ENCODE measurements around the gene C4orf46.
"Not testable (repeated sequence)": the region's sequence is repeated elsewhere in the genome, so short reads cannot be mapped to it uniquely, and the experiment has no call there.

C4orf46 gene

DNA sequence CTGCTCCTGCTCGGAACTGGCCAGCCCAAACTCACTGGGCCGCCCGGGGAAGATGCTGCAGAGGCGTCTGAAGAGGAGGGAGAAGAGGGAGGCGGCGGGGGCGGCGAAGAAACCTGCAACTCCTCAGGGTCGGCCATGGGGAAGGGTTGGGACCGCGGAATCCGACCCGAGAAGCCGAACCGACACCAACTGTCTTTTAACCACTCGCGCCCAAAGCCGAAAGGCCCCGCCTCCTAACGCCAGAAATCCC lies at the start of gene C4orf46:
Gene C4orf46 (minus strand): TSS at position 223 of the 250 bp plus-strand sequence. CDS start 86 bp downstream, at position 137.
- no peak for DNase-seq (ENCODE audit: low read depth)

DNA sequence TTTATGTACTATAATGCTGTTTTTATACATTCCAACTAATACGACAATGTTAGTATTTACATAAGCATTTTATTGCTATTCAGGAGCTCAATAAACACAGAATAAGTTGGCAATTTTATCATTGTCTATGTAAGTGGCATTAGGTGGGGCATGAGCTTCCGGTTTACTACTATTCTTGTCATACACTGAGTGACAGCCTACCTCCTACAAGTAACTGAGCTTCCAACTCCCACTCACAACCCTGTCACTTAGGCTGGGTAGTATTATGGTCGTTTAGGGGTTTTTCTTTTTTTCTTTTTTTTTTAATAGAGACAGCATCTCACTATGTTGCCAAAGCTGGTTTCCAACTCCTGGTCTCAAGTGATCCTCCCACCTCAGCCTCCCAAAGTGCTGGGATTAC lies 44.1 kb upstream of the C4orf46 start:
- no peak for DNase-seq (ENCODE audit: low read depth)

DNA sequence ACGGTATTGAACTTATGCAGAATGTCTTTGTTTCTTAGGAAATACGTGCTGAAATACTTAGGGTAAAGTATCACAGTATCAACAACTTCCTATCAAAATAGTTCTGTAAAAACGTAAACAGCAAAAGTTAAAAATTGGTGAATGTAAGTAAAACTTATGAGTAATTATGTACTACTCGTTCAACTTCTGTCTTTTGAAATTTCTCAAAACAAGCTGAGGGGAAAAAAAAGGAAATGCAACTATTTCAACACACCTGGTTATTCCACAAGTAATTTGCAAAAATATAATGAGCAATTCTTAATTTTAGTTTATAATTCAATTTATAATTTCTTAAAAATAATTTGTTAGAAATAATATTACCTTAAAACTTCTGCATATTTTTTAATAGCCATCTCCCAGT lies 43.2 kb upstream of the C4orf46 start:
- no peak for DNase-seq (ENCODE audit: low read depth)

DNA sequence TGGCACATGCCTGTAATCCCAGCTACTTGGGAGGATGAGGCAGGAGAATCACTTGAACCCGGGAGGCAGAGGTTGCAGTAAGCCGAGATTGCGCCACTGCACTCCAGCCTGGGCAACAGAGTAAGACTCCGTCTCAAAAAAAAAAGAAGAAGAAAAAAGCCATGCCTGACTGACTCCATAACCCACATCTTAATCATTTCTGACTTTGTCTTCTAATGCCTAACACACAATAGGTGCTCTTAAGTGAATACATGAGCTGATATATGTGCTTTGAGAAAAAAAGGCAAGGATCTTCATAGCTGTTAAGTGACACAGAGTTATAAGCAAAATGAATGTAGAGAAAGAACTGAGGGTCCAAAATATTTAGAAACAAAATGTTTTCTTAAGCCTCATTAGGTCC lies 40.9 kb upstream of the C4orf46 start:
- DNase-seq (ENCODE audit: low read depth): not testable (repeated sequence)

DNA sequence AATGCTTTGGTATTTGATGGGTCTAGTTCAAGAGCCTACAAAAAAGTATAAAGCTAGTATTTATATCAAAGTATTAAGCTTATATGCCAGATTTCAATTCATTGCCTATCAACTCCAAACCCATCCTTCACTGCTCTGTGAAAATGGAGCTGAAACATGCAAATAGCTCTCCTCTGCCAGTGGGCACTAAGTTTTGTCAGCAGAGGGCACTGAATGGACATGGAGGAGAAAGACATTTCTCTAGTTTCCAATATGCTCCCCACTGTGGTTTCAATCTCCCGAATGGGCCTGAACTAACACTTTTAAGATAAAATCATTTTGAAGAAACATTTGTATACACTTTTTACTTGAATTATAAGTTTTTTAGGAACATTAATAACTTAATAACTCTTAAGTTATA lies 39.1 kb upstream of the C4orf46 start:
- DNase-seq (ENCODE audit: low read depth): no peak

DNA sequence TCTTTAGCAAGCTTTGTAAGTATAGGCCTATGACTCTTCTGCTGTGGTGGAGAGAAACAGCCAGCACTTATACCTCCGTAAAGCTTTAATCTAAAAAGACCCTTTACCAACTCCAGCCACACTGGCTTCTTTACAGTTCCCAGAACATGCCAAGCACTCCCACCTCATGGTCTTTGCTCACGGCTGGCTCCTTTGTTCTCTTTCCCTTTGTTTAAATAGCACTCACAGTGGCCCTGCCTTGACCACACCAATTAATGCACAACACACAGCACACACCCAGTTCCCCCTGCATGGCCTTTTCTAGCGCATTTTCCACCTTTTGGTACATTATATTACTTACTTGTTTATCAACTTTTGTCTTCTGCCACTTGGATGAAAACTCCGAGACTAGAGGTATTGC lies 32.6 kb upstream of the C4orf46 start:
- no peak for DNase-seq (ENCODE audit: low read depth)

DNA sequence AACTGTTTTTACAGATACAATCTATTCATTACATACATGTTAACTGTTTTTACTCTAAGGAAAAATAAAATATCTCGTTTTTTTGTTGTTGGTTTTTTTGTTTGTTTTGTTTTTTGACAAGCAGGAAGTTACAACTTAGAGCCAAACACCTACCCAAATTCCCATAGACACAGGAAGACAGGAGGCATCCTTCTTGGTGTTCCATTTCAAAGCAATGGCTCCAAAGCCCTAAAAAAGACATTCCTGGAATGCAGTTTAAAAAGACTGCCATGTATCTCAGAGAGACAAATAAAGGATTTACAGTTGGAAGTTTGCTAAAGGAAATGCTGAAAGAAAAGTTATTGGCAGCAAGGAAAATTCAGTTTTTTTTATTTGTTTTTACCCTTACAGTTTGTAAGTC lies 17.1 kb upstream of the C4orf46 start:
- no peak for DNase-seq (ENCODE audit: low read depth)

DNA sequence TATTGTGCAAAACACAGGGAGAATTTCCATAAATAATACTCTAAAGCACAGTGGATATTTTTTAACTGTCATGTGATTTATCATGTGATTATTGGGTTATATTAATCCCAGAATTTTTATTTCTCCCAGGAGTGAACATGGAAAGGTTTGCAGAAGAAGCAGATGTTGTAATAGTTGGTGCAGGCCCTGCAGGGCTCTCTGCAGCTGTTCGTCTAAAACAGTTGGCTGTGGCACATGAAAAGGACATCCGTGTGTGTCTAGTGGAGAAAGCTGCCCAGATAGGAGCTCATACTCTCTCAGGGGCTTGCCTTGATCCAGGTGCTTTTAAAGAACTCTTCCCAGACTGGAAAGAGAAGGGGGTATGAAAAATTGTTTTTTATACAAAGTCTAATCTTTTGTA lies 10.4 kb upstream of the C4orf46 start:
- no peak for DNase-seq (ENCODE audit: low read depth)

DNA sequence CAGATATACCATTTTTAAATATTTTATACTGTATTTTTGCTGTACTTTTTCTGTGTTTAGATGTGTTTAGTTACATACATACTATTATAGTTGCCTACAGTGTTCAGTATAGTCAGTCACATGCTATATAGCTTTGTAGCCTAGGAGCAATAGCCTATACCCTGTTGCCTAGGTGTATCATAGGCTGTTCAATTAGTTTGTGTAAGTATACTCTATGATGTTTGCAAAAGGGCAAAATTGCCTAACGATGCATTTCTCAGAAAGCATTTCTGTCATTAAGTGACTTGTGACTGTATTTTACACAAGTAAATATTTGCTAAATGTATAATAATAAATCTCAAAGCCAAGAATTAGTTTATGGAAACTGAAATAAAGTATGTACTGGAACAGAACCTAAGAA lies 9.9 kb upstream of the C4orf46 start:
- no peak for DNase-seq (ENCODE audit: low read depth)

DNA sequence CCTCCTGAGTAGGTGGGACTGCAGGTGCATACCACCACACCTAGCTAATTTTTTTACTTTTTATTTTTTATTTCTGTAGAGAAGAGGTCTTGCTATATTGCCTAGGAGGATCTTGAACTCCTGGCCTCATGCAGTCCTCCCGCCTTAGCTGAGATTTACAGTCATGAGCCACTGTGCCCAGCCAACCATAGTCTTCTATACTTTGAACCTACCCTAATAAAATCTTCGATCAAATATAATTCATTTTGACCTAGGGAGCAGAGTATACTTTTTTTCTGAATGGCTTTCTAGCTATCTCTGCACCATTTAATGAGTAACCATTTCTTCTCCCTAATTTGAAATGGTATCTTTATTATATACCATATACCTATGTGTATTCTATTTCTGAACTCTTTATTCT lies 7.1 kb upstream of the C4orf46 start:
- no peak for DNase-seq (ENCODE audit: low read depth)

DNA sequence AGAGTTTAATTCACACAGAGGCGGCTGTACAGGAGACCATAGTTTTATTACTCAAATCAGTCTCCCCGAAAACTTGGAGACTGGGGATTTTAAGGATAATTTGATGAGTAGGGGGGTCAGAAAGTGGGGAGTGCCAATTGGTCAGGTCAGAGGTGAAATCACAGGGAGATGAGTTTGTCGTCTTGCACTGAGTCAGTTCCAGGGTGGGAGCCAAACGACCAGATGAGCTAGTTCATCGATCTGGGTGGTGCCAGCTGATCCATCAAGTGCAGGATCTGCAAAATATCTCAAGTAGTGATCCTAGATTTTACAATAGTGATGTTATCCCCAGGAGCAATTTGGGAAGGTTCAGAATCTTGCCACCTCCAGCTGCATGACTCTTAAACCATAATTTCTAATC lies 4.4 kb upstream of the C4orf46 start:
- no peak for DNase-seq (ENCODE audit: low read depth)

DNA sequence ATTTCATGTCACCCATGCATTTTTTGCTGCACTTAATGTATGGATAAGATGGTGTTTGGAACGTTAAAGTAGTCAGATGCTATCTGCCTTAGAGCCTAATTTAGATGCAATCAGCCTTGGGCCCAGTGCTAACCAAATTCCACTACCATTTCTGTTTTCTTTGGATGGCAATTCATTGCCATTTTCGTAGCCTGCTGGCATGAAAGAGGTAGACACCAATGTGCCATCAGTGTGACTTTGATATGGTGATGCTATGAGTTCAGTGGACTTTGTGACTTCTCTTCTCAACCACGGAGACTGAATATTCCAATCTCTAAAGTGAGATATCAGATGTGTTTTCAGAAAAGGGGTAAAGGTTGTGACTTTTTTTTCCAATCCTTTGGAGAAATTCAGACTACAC lies 1.9 kb upstream of the C4orf46 start:
- DNase-seq (ENCODE audit: low read depth): no peak

DNA sequence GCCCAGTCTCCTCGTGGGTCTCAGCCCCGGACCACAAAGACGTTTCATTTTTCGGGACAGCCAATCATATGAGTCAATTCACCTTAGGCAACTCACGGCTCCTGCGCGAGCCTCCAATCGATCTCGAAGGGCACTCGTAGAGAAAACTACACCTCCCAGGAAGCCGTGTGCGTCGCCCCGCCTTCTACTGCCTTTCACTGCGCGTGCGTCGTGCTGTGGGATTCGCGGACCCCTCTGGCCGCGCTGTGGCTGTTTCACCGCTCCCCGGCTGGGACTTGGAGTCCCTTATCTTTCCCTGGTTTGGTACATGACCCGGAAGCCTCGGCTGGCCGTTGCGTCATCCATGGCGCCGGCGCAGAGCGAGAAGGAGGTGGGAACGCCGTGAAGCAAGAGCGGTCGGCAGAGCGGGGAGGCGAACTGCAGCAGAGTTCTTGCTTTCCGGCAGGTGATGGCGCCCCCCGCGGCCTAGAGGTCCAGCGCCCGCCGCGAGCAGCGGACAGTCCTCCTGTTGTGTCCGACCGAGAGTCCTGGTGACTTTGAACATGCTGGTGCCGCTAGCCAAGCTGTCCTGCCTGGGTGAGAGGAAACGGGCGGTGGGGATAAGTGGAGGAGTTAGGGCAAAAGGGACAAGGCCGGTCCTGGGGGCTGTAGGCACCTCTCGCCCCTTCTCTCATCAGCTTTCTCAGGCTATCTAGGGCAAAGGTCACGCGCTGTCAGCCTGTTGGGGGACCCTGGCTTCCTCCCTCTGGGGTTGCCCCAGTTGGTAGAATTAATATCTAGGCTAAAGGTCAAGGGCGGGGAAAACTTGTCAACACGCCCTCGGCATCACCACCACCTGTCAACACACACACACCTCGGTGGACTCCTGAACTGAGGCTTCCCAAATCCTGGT lies 474 bp upstream of the C4orf46 start, which contains the start of gene ETFDH:
Gene ETFDH (plus strand): TSS at position 382 of the 892 bp plus-strand sequence. CDS start 161 bp downstream, at position 543.
- peak; percentile 98 for DNase-seq (ENCODE audit: low read depth)

DNA sequence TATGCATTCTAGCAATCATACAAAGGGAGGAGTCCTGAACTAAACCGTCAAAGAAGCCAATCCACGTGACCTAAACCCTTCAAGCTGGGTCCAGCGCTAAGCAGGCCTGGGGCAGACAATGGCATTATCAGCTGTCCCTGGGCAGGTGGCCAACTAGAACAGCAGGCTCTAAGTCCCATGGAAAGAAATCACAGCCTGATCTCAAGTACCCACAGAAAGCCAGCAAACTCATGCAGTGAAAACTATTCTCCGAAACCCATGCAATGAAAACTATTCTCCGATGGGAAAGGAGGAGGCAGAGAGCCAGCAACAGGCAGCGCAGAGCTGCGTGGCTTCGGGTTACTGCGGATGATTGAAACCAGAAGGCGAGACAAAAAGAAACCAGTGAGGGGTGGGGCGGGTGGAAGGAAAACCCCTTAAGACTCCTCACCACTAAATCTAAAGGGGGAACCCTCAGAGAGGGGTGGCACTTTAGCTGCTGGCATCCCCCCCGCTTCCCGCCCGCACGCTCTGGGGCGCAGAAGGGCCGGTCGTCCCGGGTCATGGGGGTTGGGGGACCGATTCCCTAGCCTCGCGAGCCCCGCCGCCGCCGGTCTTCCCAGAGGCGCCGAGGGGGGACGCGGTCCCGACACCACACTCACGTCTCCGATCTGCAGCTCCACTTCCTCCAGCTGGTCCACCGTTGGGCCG lies 567 bp downstream of the C4orf46 start:
- peak; percentile 41 for DNase-seq (ENCODE audit: low read depth)

DNA sequence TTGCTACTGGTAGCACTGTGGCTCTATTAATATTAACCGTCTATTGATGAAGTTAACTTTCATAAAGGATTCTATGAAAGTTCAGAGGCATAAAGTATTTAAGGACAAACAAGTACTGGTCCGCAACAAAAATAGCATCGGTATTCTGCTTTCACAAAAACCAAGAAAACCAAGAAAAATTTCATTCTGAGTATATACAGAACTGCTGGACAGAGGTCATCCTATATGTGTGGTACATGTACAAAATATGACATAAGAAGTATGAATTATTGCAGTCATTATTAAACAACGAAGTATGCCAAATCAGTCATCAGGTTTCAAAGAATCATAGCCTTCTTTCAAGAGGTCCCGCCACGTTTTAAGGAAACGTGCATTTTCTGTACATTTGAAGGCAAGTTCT lies 2.4 kb downstream of the C4orf46 start:
- no peak for DNase-seq (ENCODE audit: low read depth)

DNA sequence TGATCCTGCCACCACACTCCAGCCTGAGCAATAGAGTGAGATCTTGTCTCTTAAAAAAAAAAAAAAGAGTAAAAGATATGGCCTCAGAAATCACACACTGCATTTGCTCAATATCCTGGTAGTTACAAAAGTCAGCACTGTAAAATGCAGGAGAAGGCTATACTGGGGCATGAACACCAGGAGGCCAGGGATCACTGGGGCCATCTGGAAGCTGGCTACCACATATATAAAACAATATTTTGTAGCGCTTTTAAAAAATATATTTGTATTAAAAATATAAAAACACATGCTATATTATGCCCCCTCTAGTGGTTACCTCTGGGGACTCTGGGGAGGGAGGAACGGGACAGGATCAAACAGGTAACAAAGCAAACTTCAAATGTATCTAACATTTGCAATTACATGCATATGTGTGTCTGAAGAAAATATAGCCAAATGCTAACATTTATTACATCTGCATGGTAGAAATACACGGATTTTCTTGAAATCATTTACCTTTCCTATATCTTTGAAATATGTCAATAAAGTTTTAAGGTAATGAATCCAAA lies 4.0 kb downstream of the C4orf46 start:
- no peak for DNase-seq (ENCODE audit: low read depth)

DNA sequence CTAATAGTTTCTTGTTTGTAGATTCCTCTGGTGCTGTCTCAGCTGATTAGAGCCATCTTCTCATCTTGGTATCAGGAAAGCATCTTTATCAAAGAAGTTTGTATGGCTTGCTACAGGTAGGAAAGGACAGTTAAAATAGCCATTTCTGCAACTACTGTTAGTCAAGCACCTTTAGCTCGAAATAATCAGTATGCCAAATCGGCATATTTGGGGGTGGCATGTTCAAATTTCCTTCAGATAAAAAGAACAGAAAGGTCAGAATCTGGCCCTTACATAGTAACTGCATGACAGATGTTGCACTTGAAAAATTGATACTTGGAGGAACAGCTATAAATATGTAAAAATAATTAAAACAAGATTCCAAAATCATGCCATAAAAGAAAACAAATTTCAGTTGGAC lies 4.8 kb downstream of the C4orf46 start:
- DNase-seq (ENCODE audit: low read depth): no peak

DNA sequence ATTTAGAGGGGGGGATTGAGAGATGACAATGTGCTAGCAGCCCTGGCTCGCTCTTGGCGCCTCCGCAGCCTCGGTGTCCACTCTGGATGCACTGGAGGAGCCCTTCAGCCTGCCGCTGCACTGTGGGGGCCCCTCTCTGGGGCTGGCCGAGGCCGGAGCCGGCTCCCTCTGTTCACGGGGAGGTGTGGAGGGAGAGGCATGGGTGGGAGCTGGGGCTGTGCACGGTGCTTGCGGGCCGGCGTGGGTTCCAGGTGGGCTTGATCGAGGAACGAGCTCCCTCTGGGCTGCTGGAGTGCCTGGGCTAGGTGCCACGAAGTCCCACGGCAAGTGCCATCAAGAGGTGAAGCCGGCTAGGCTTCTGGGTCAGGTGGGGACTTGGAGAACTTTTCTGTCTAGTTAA lies 6.9 kb downstream of the C4orf46 start:
- no peak for DNase-seq (ENCODE audit: low read depth)

DNA sequence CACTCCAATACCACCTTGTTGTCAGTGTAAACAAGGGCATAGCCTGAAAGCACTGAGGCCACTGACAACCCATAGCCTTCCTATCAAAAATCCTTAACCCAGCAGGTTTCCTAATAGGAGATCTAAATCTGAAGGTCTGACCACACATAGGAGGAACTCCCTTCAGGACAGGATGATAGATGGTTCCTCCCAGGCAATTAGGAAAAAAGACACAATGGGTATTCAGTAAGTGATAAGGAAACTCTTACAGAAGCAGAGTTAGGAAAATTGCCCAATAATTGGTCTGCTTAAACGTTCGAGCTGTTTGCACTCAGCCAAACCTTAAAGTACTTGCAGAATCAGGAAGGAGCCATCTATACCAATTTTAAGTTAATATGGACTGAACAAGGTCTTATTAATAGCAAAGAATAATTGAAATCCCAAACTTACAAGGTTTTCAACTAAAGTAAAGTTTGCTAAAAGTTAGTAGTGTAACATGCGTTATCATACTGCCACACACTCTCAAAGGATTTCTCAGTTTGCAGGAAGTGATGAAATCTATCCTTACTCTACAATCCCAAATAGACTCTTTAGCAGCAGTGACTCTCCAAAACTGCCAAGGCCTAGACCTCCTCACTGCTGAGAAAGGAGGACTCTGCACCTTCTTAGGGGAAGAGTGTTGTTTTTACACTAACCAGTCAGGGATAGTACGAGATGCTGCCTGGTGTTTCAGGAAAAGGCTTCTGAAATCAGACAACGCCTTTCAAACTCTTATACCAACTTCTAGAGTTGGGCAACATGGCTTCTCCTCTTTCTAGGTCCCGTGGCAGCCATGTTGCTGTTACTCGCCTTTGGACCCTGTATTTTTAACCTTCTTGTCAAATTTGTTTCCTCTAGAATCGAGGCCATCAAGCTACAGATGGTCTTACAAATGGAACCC lies 7.7 kb downstream of the C4orf46 start:
- DNase-seq (ENCODE audit: low read depth): not testable (repeated sequence)

DNA sequence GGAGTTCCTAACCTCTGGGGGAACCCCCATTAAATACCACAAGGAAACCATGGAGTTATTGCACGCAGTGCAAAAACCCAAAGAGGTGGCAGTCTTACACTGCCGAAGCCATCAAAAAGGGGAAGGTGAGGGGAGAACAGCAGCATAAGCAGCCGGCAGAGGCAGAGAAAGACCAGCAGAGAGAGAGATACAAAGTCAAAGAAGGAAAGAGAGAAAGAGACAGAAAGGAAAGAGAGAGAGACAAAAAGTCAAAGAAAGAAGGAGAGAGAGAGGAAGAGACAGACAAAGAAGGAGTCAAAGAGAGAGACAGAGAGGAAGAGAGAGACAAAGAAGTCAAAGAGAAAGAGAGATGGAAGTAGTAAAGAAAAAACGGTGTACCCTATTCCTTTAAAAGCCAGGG lies 8.4 kb downstream of the C4orf46 start:
- not testable (repeated sequence) for DNase-seq (ENCODE audit: low read depth)

DNA sequence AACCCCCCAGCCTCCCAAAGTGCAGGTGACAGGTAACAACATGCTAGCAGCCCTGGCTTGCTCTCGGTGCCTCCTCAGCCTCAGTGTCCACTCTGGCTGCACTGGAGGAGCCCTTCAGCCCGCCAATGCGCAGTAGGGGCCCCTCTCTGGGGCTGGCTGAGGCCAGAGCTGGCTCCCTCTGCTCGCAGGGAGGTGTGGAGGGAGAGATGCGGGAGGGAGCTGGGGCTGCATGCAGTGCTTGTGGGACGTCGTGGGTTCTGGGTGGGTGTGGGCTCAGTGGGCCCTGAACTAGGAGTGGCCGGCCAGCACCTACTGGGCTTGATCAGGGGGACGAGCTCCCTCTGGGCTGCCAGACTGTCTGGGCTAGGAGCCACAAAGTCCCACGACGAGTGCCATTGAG lies 14.4 kb downstream of the C4orf46 start:
- no peak for DNase-seq (ENCODE audit: low read depth)

DNA sequence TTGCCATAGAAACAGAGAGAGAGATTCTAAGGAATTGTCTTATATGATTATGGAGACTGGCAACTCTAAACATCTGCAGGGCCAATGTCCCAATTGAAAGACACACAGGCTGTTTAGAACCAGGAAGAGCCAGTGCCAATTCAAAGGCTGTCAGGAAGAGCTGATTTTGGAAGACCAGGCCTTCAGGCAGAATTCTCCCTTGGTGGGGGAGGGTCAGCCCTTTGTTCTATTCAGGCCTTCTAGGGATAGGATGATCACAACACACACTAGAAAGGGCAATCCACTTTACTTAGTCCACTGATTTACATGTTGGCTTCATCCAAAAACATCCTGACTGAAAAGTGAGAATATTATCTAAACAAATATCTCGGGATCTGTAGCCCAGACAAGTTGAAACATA lies 15.2 kb downstream of the C4orf46 start:
- no peak for DNase-seq (ENCODE audit: low read depth)
